ENCODE data around the gene MAD2L1BP. TPM values are rescaled to one million over a fixed set of nuclear protein-coding genes. Genes with fewer than 3 reads are reported as not detected.

Gene MAD2L1BP
- total RNA-seq, 1 experiment from 2014 or later = 32.2 TPM

- no peaks in the 10 kb centered on the region for H3K9me2 ChIP-seq (replicated peaks; ENCODE audit: insufficient read depth, low read length)
- H2AFZ ChIP-seq (ENCODE audit: low read length) = no peak overlapping the region
- no peaks in the 10 kb centered on the region for H3K79me2 ChIP-seq (ENCODE audit: low read length)
- DNase-seq = no peak
- H3K4me3 ChIP-seq (ENCODE audit: low read length) = no peak overlapping the region
- H3K9me3 ChIP-seq (ENCODE audit: low read length) = no peaks in the 10 kb centered on the region
- H3K27me3 ChIP-seq (ENCODE audit: low read length) = no peaks in the 10 kb centered on the region
- H3K4me1 ChIP-seq (ENCODE audit: low read length) = peaks cover 10% of the 10 kb centered on the region
- H3K27ac ChIP-seq (ENCODE audit: low read length) = no peak overlapping the region
- H3K9ac ChIP-seq (ENCODE audit: low read length) = no peak overlapping the region
- H4K20me1 ChIP-seq (ENCODE audit: insufficient read depth, low read depth, low read length) = peaks cover 14% of the 10 kb centered on the region; the same call in 1 of the 2 replicates
- no peaks in the 10 kb centered on the region for H3K36me3 ChIP-seq (ENCODE audit: insufficient read depth, low read length)
- H3K4me2 ChIP-seq (ENCODE audit: low read depth, low read length, poor library complexity, severe bottlenecking) = no peak overlapping the region
These were observed 35.6 kb downstream of the MAD2L1BP start for GRCh38 chr6:43671011-43671800.

- Histone ChIP-seq H3K4me1 (ENCODE audit: low read length) (peaks cover 10% of the 10 kb centered on the region), H4K20me1 (ENCODE audit: insufficient read depth, low read depth, low read length) (peaks cover 14% of the 10 kb centered on the region; the same call in 1 of the 2 replicates), H3K27ac (ENCODE audit: low read length) (no peak overlapping the region), H3K9me2 (replicated peaks; ENCODE audit: insufficient read depth, low read length) (no peaks in the 10 kb centered on the region), H3K9ac (ENCODE audit: low read length) (no peak overlapping the region), H3K79me2 (ENCODE audit: low read length) (no peaks in the 10 kb centered on the region), H2AFZ (ENCODE audit: low read length) (no peak overlapping the region), H3K4me2 (ENCODE audit: low read depth, low read length, poor library complexity, severe bottlenecking) (no peak overlapping the region), H3K9me3 (ENCODE audit: low read length) (no peaks in the 10 kb centered on the region), H3K4me3 (ENCODE audit: low read length) (no peak overlapping the region), H3K27me3 (ENCODE audit: low read length) (no peaks in the 10 kb centered on the region), H3K36me3 (ENCODE audit: insufficient read depth, low read length) (no peaks in the 10 kb centered on the region)
- no peak for DNase-seq
These were observed 36.4 kb downstream of the MAD2L1BP start for GRCh38 chr6:43671801-43672690.

- Histone ChIP-seq H3K4me1 (ENCODE audit: low read length) (no peaks in the 10 kb centered on the region; the same call in 1 of the 2 replicates), H2AFZ (ENCODE audit: low read length) (no peak overlapping the region), H3K9me3 (ENCODE audit: low read length) (no peaks in the 10 kb centered on the region), H3K4me2 (ENCODE audit: low read depth, low read length, poor library complexity, severe bottlenecking) (no peak overlapping the region), H3K4me3 (ENCODE audit: low read length) (no peak overlapping the region), H4K20me1 (ENCODE audit: insufficient read depth, low read depth, low read length) (peaks cover 7% of the 10 kb centered on the region; the same call in 1 of the 2 replicates), H3K79me2 (ENCODE audit: low read length) (no peaks in the 10 kb centered on the region), H3K9ac (ENCODE audit: low read length) (no peak overlapping the region), H3K36me3 (ENCODE audit: insufficient read depth, low read length) (no peaks in the 10 kb centered on the region), H3K9me2 (replicated peaks; ENCODE audit: insufficient read depth, low read length) (no peaks in the 10 kb centered on the region), H3K27ac (ENCODE audit: low read length) (no peak overlapping the region), H3K27me3 (ENCODE audit: low read length) (no peaks in the 10 kb centered on the region)
- no peak for DNase-seq
These were observed 37.9 kb downstream of the MAD2L1BP start for GRCh38 chr6:43673444-43674084.

GRCh38 chr6:43674291-43674690 is 38.7 kb downstream of the MAD2L1BP start:
- H4K20me1 ChIP-seq (ENCODE audit: insufficient read depth, low read depth, low read length) = no peaks in the 10 kb centered on the region
- no peak overlapping the region for H3K9ac ChIP-seq (ENCODE audit: low read length)
- H3K4me1 ChIP-seq (ENCODE audit: low read length) = no peaks in the 10 kb centered on the region
- H3K9me2 ChIP-seq (replicated peaks; ENCODE audit: insufficient read depth, low read length) = no peaks in the 10 kb centered on the region
- H3K27ac ChIP-seq (ENCODE audit: low read length) = no peak overlapping the region
- no peak for DNase-seq
- H2AFZ ChIP-seq (ENCODE audit: low read length) = no peak overlapping the region
- no peaks in the 10 kb centered on the region for H3K27me3 ChIP-seq (ENCODE audit: low read length)
- no peak overlapping the region for H3K4me3 ChIP-seq (ENCODE audit: low read length)
- no peaks in the 10 kb centered on the region for H3K9me3 ChIP-seq (ENCODE audit: low read length)
- no peaks in the 10 kb centered on the region for H3K79me2 ChIP-seq (ENCODE audit: low read length)
- no peak overlapping the region for H3K4me2 ChIP-seq (ENCODE audit: low read depth, low read length, poor library complexity, severe bottlenecking)
- no peaks in the 10 kb centered on the region for H3K36me3 ChIP-seq (ENCODE audit: insufficient read depth, low read length)

GRCh38 chr6:43674921-43675320 is 39.3 kb downstream of the MAD2L1BP start:
- Histone ChIP-seq H3K4me3 (ENCODE audit: low read length) (no peak overlapping the region), H3K36me3 (ENCODE audit: insufficient read depth, low read length) (peaks cover 1% of the 10 kb centered on the region; the same call in 1 of the 2 replicates), H3K9me3 (ENCODE audit: low read length) (no peaks in the 10 kb centered on the region), H3K9ac (ENCODE audit: low read length) (no peak overlapping the region), H4K20me1 (ENCODE audit: insufficient read depth, low read depth, low read length) (0 out of 2 replicates have a peak, but pooled peaks cover 2% of the 10 kb centered on the region), H3K4me1 (ENCODE audit: low read length) (no peaks in the 10 kb centered on the region), H3K4me2 (ENCODE audit: low read depth, low read length, poor library complexity, severe bottlenecking) (no peak overlapping the region), H3K27ac (ENCODE audit: low read length) (no peak overlapping the region), H3K79me2 (ENCODE audit: low read length) (peaks cover 1% of the 10 kb centered on the region; the same call in 1 of the 2 replicates), H2AFZ (ENCODE audit: low read length) (no peak overlapping the region), H3K9me2 (replicated peaks; ENCODE audit: insufficient read depth, low read length) (no peaks in the 10 kb centered on the region), H3K27me3 (ENCODE audit: low read length) (no peaks in the 10 kb centered on the region)
- DNase-seq = no peak

- Histone ChIP-seq H3K79me2 (ENCODE audit: low read length) (peaks cover 22% of the 10 kb centered on the region), H3K27me3 (ENCODE audit: low read length) (no peaks in the 10 kb centered on the region), H3K9me2 (replicated peaks; ENCODE audit: insufficient read depth, low read length) (no peaks in the 10 kb centered on the region), H3K9me3 (ENCODE audit: low read length) (no peaks in the 10 kb centered on the region), H2AFZ (ENCODE audit: low read length) (no peak overlapping the region), H3K27ac (ENCODE audit: low read length) (no peak overlapping the region), H3K9ac (ENCODE audit: low read length) (no peak overlapping the region), H3K4me1 (ENCODE audit: low read length) (no peaks in the 10 kb centered on the region), H3K4me2 (ENCODE audit: low read depth, low read length, poor library complexity, severe bottlenecking) (no peak overlapping the region), H4K20me1 (ENCODE audit: insufficient read depth, low read depth, low read length) (peaks cover 14% of the 10 kb centered on the region), H3K36me3 (ENCODE audit: insufficient read depth, low read length) (peaks cover 6% of the 10 kb centered on the region; the same call in 1 of the 2 replicates), H3K4me3 (ENCODE audit: low read length) (no peak overlapping the region)
- no peak for DNase-seq
These were observed 41.4 kb downstream of the MAD2L1BP start for GRCh38 chr6:43676962-43677606.

GRCh38 chr6:43677759-43678158 is 42.1 kb downstream of the MAD2L1BP start:
- Histone ChIP-seq H3K9me2 (replicated peaks; ENCODE audit: insufficient read depth, low read length) (no peaks in the 10 kb centered on the region), H3K4me3 (ENCODE audit: low read length) (no peak overlapping the region), H3K9ac (ENCODE audit: low read length) (no peak overlapping the region), H2AFZ (ENCODE audit: low read length) (no peak overlapping the region), H3K27me3 (ENCODE audit: low read length) (no peaks in the 10 kb centered on the region), H3K9me3 (ENCODE audit: low read length) (no peaks in the 10 kb centered on the region), H3K4me1 (ENCODE audit: low read length) (no peaks in the 10 kb centered on the region), H3K36me3 (ENCODE audit: insufficient read depth, low read length) (peaks cover 11% of the 10 kb centered on the region; the same call in 1 of the 2 replicates), H4K20me1 (ENCODE audit: insufficient read depth, low read depth, low read length) (peaks cover 20% of the 10 kb centered on the region), H3K79me2 (ENCODE audit: low read length) (peaks cover 28% of the 10 kb centered on the region), H3K4me2 (ENCODE audit: low read depth, low read length, poor library complexity, severe bottlenecking) (no peak overlapping the region), H3K27ac (ENCODE audit: low read length) (no peak overlapping the region)
- no peak for DNase-seq

Data from Karpas-422 (cell line).